ENCODE results near the gene C7orf57.

DNA sequence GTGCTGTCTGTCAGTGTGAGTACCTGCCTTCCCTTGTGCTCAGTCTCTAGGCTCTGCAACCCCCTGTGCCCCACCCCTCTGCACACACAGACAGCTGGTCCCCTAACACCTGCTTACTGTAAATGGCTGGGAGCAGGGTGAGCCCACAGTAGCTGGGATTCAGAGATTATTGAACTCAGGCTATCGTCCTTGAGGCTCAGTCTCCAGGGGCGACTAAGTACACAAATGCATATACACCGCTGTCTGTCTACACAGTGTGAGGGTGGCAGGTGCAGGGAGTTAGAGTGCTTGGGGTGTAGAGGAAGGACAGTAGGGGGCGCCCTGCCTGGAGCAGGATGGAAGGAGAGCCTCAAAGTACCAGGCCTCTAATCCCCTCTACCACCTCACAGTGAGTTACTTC lies 66.6 kb downstream of the C7orf57 start:
- TF ChIP-seq, protein P1, sequence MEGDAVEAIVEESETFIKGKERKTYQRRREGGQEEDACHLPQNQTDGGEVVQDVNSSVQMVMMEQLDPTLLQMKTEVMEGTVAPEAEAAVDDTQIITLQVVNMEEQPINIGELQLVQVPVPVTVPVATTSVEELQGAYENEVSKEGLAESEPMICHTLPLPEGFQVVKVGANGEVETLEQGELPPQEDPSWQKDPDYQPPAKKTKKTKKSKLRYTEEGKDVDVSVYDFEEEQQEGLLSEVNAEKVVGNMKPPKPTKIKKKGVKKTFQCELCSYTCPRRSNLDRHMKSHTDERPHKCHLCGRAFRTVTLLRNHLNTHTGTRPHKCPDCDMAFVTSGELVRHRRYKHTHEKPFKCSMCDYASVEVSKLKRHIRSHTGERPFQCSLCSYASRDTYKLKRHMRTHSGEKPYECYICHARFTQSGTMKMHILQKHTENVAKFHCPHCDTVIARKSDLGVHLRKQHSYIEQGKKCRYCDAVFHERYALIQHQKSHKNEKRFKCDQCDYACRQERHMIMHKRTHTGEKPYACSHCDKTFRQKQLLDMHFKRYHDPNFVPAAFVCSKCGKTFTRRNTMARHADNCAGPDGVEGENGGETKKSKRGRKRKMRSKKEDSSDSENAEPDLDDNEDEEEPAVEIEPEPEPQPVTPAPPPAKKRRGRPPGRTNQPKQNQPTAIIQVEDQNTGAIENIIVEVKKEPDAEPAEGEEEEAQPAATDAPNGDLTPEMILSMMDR (IDR thresholded peaks at IDR 0.05; ENCODE audit: borderline replicate concordance, extremely low read depth, low read length, poor library complexity, severe bottlenecking): peak; percentile 36
- TF ChIP-seq EZH2 (IDR thresholded peaks at IDR 0.05; ENCODE audit: borderline replicate concordance, low read depth, low read length, severe bottlenecking): no peak

Data from DND-41 (cell line).